Activated naive CD4-positive, alpha-beta T cell treated with anti-CD3 and anti-CD28 coated beads for 36 hours (primary cell): ENCODE data around the gene PDE10A. TPM values are rescaled to one million over a fixed set of nuclear protein-coding genes. Genes with fewer than 3 reads are reported as not detected.

Source experiments
- CTCF ChIA-PET: fragments of 350-600 bp; sonication (Branson Sonifier 250); formaldehyde crosslinking; loops from one replicate; lab custom pipeline; 2021; ENCODE audit warnings: antibody characterized with exemption; lab: Charles Lee
- DNase-seq: peaks from one replicate; pipeline ENCODE4 v3.0.0-alpha.2; 2020
- H3K27ac Mint-ChIP-seq: one replicate; pipeline ENCODE4 v1.8.0; 2021; ENCODE audit warnings: mild to moderate bottlenecking, mixed read lengths
- H3K27me3 Mint-ChIP-seq: one replicate; pipeline ENCODE4 v1.8.0; 2021; ENCODE audit warnings: low read depth, mixed read lengths
- H3K36me3 Mint-ChIP-seq: one replicate; pipeline ENCODE4 v1.8.0; 2021; ENCODE audit warnings: low read depth, mixed read lengths
- H3K4me1 Mint-ChIP-seq: one replicate; pipeline ENCODE4 v1.8.0; 2021; ENCODE audit warnings: low read depth, mixed read lengths
- H3K4me3 Mint-ChIP-seq: one replicate; pipeline ENCODE4 v1.8.0; 2021; ENCODE audit warnings: mild to moderate bottlenecking, moderate library complexity, mixed read lengths
- H3K9me3 Mint-ChIP-seq: one replicate; pipeline ENCODE4 v1.8.0; 2021; ENCODE audit warnings: mixed read lengths
- intact Hi-C: fragments of 100-400 bp; cut with micrococcal nuclease; formaldehyde crosslinking; loops from one replicate; pipeline ENCODE4 v1.15.1; 2023
- total RNA-seq, 2 experiments: library from RNA; stranded (reverse); gene quantifications; one replicate each; pipeline ENCODE4 v1.2.3, GENCODE V29; 2021

The PDE10A gene
- total RNA-seq = not detected

GRCh38 chr6:165662749-165663376 is at the start of gene PDE10A:
Gene PDE10A, minus strand, starts transcription at chr6:165663241. Its CDS starts 430 bp downstream, at chr6:165662811.
- H3K4me3 Mint-ChIP-seq = no peak within 1 kb of the TSS
- H3K4me1 Mint-ChIP-seq = peaks cover 8% of the 10 kb centered on the region
- H3K36me3 Mint-ChIP-seq = no peaks in the 10 kb centered on the region
- intact Hi-C loops = no loop called here
- peaks cover 43% of the 10 kb centered on the region for H3K27me3 Mint-ChIP-seq
- H3K9me3 Mint-ChIP-seq = no peaks in the 10 kb centered on the region
- CTCF ChIA-PET = no interaction called here
- no peak within 1 kb of the TSS for H3K27ac Mint-ChIP-seq
- DNase-seq = no peak

DNA sequence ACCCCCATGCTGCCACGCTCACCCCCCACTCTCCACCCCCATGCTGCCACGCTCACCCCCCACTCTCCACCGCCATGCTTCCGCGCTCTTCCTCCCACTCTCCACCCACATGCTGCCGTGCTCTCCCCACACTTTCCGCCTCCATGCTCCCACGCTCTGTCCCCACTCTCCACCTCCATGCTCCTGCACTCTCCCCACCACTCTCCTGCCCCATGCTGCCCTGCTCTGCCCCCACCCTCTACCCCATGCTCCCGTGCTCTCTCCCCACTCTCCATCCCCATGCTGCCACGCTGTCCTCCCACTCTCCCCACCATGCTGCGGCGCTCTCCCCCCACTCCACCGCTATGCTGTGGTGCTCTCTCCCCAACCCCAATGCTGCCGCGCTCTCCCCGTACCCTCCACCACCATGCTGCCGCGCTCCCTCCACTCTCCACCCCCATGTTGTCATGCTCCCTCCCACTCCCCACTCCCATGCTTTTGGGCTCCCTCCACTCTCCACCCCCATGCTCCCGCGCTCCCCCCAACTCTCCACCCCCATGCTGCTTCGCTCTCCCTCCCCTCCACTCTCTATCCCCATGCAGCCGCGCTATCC is 46.0 kb upstream of the PDE10A start:
- H3K9me3 Mint-ChIP-seq = no peaks in the 10 kb centered on the region
- no peaks in the 10 kb centered on the region for H3K27me3 Mint-ChIP-seq
- intact Hi-C loops = no loop called here
- CTCF ChIA-PET = no interaction called here
- no peak for DNase-seq
- no peaks in the 10 kb centered on the region for H3K4me1 Mint-ChIP-seq
- H3K4me3 Mint-ChIP-seq = no peak overlapping the region
- no peak overlapping the region for H3K27ac Mint-ChIP-seq
- no peaks in the 10 kb centered on the region for H3K36me3 Mint-ChIP-seq

DNA sequence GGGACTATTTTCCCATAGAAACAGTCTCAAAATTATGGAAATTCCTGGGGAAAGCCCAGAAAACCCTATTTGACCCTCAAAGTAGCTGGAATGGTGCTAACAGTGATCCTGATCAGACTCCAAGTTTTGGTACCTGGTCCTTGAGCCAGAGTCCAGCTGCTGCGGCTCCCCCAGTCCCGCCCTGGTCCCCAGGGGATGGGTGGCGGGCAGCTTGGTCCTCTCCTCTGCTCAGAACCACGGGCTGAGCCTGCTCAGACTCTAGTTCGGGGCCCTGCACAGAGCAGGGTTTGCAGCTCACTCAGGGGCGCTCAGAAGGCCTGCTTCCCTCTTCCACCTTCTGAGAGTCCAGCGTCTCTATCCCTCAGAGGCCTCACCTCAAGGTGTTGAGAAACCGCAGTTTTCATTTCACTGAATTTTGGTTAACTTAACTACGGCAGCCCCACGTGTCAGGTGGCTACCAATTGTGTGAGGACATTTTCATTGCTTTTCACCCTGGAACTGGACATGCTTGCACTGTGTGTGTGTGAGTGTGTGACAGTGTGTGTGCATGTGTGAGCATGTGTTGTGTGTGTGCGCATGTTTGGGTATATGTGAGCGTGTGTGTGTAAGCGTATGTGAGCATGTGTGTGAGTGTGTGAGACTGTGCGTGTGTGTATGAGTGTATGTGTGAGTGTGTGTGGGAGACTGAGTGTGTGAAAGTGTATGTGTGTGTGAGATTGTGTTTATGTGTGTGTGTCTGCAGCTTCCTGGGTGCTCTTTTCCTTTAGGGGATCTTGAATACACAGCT is 44.2 kb upstream of the PDE10A start:
- CTCF ChIA-PET = no interaction called here
- no peak for DNase-seq
- H3K4me1 Mint-ChIP-seq = no peaks in the 10 kb centered on the region
- no peaks in the 10 kb centered on the region for H3K36me3 Mint-ChIP-seq
- intact Hi-C loops = no loop called here
- no peak overlapping the region for H3K27ac Mint-ChIP-seq
- H3K4me3 Mint-ChIP-seq = no peak overlapping the region
- no peaks in the 10 kb centered on the region for H3K27me3 Mint-ChIP-seq
- H3K9me3 Mint-ChIP-seq = no peaks in the 10 kb centered on the region

DNA sequence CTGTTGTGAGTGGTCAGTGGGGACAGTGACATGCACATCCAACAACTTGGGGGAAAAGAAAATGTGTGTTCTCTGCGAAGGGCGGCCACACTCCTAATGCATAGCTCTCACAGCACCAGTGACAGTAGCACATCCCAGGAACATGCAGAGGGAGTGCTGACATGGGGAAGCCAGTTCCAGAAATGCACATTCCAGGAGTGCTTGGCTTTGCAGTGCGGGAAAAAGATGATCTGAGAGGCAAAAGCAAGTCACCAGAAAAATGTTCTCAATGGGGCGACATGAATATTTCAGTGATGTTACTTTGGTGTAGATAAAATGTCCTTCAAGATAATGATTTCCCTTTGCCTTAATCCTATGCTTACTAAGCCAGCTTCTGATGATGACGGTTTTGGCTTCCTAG is 42.9 kb upstream of the PDE10A start:
- CTCF ChIA-PET = no interaction called here
- Mint-ChIP-seq H3K27me3 (no peaks in the 10 kb centered on the region), H3K36me3 (no peaks in the 10 kb centered on the region), H3K4me3 (no peak overlapping the region), H3K9me3 (no peaks in the 10 kb centered on the region), H3K4me1 (no peaks in the 10 kb centered on the region), H3K27ac (no peak overlapping the region)
- intact Hi-C loops = no loop called here
- DNase-seq = no peak

GRCh38 chr6:165704045-165704748 is 41.2 kb upstream of the PDE10A start:
- H3K27ac Mint-ChIP-seq = no peak overlapping the region
- no peaks in the 10 kb centered on the region for H3K9me3 Mint-ChIP-seq
- DNase-seq = no peak
- intact Hi-C loops = no loop called here
- CTCF ChIA-PET = no interaction called here
- H3K27me3 Mint-ChIP-seq = no peaks in the 10 kb centered on the region
- no peaks in the 10 kb centered on the region for H3K4me1 Mint-ChIP-seq
- H3K36me3 Mint-ChIP-seq = no peaks in the 10 kb centered on the region
- no peak overlapping the region for H3K4me3 Mint-ChIP-seq

- intact Hi-C loops = no loop called here
- H3K4me1 Mint-ChIP-seq = no peaks in the 10 kb centered on the region
- H3K36me3 Mint-ChIP-seq = no peaks in the 10 kb centered on the region
- DNase-seq = no peak
- CTCF ChIA-PET = no interaction called here
- no peak overlapping the region for H3K4me3 Mint-ChIP-seq
- H3K27me3 Mint-ChIP-seq = no peaks in the 10 kb centered on the region
- H3K9me3 Mint-ChIP-seq = no peaks in the 10 kb centered on the region
- H3K27ac Mint-ChIP-seq = no peak overlapping the region
Observed at GRCh38 chr6:165702669-165703068, 39.6 kb upstream of the PDE10A start.

- Mint-ChIP-seq H3K36me3 (no peaks in the 10 kb centered on the region), H3K4me3 (no peak overlapping the region)
Observed at GRCh38 chr6:165701564-165702354, 38.7 kb upstream of the PDE10A start.

DNA sequence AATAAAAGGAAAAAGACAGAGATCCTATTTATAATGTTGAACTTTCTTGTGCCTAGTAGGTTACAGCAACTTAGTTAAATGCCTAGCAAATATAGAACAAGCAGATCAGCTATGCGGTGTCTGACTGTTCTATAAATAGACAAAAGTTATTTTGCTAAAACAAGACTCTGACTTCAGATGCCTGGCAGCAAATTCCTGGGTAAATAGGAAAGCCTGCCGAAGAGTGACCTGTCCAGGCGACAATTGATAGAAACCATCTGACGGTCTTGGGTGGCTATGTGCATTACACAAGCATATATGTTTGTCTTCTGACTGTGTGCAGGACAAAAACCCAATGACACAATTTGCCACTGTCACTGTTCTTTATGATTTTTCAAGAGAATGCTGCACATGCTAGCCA is 38.0 kb upstream of the PDE10A start:
- no peaks in the 10 kb centered on the region for H3K4me1 Mint-ChIP-seq
- CTCF ChIA-PET = no interaction called here
- H3K36me3 Mint-ChIP-seq = no peaks in the 10 kb centered on the region
- H3K27me3 Mint-ChIP-seq = no peaks in the 10 kb centered on the region
- H3K27ac Mint-ChIP-seq = no peak overlapping the region
- H3K9me3 Mint-ChIP-seq = peaks cover 2% of the 10 kb centered on the region
- intact Hi-C loops = no loop called here
- H3K4me3 Mint-ChIP-seq = no peak overlapping the region
- no peak for DNase-seq

More at GRCh38 chr6:165701564-165702354, 38.7 kb upstream of the PDE10A start:
- DNase-seq = no peak
- Mint-ChIP-seq H3K27me3 (no peaks in the 10 kb centered on the region), H3K9me3 (peaks cover 2% of the 10 kb centered on the region), H3K4me1 (no peaks in the 10 kb centered on the region), H3K27ac (no peak overlapping the region)
- CTCF ChIA-PET = interaction anchor here (0.6 kb wide), 1 partner anchor 437 kb away, joined by 4 read pairs; no protein-coding TSS in a partner anchor
- intact Hi-C loops = no loop called here

- H3K27me3 Mint-ChIP-seq = no peaks in the 10 kb centered on the region
- no peak for DNase-seq
- no peak overlapping the region for H3K4me3 Mint-ChIP-seq
- H3K9me3 Mint-ChIP-seq = peaks cover 2% of the 10 kb centered on the region
- CTCF ChIA-PET = no interaction called here
- no peak overlapping the region for H3K27ac Mint-ChIP-seq
- intact Hi-C loops = no loop called here
- no peaks in the 10 kb centered on the region for H3K4me1 Mint-ChIP-seq
- H3K36me3 Mint-ChIP-seq = no peaks in the 10 kb centered on the region
Observed at GRCh38 chr6:165698868-165699267, 35.8 kb upstream of the PDE10A start.

DNA sequence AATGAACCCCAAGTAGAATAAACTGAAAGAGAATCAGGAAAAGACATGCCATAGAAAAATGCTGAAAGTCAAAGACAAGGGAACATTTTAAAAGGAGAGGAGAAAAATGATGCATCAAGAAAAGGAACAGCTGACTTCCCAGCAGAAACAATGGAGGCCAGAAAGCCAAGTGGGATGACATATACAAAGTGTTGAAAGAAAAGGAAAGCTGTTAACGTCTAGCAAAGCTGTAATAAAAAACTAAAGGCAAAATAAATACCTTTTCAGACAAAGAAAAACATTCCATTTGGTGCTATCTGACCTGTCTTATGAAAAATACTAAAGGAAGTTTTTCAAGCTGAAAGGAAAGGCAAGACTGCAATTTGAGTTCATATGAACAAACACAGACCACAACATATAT is 34.1 kb upstream of the PDE10A start:
- no peak overlapping the region for H3K4me3 Mint-ChIP-seq
- peaks cover 2% of the 10 kb centered on the region for H3K9me3 Mint-ChIP-seq
- no peak for DNase-seq
- no peaks in the 10 kb centered on the region for H3K36me3 Mint-ChIP-seq
- intact Hi-C loops = no loop called here
- H3K27ac Mint-ChIP-seq = no peak overlapping the region
- no peaks in the 10 kb centered on the region for H3K4me1 Mint-ChIP-seq
- CTCF ChIA-PET = no interaction called here
- no peaks in the 10 kb centered on the region for H3K27me3 Mint-ChIP-seq

- CTCF ChIA-PET = no interaction called here
- no peaks in the 10 kb centered on the region for H3K4me1 Mint-ChIP-seq
Observed at GRCh38 chr6:165695722-165696515, 32.9 kb upstream of the PDE10A start.

More at GRCh38 chr6:165695722-165696515, 32.9 kb upstream of the PDE10A start:
- no peak for DNase-seq
- H3K36me3 Mint-ChIP-seq = no peaks in the 10 kb centered on the region
- H3K27ac Mint-ChIP-seq = no peak overlapping the region
- H3K9me3 Mint-ChIP-seq = peaks cover 2% of the 10 kb centered on the region
- intact Hi-C loops = no loop called here
- H3K27me3 Mint-ChIP-seq = peaks cover 4% of the 10 kb centered on the region
- no peak overlapping the region for H3K4me3 Mint-ChIP-seq
